Endothelial cell (in vitro differentiated cells): ENCODE measurements around the gene C1orf174. TPM values are rescaled to one million over a fixed set of nuclear protein-coding genes. Genes with fewer than 3 reads are reported as not detected.

Source experiments
- DNase-seq: peaks from one replicate; pipeline ENCODE4 v3.0.0; 2021; ENCODE audit warnings: low spot score
- H3K27ac Mint-ChIP-seq: one replicate; pipeline ENCODE4 v1.8.0; 2021; ENCODE audit warnings: mixed read lengths, inconsistent platforms; ENCODE audit not compliant: unreplicated experiment
- H3K27me3 Mint-ChIP-seq: one replicate; pipeline ENCODE4 v1.8.0; 2021; ENCODE audit warnings: mild to moderate bottlenecking, moderate library complexity, mixed read lengths, inconsistent platforms; ENCODE audit not compliant: unreplicated experiment
- H3K36me3 Mint-ChIP-seq: one replicate; pipeline ENCODE4 v1.8.0; 2021; ENCODE audit warnings: mild to moderate bottlenecking, low read depth, mixed read lengths, inconsistent platforms; ENCODE audit not compliant: unreplicated experiment
- H3K4me1 Mint-ChIP-seq: one replicate; pipeline ENCODE4 v1.8.0; 2021; ENCODE audit warnings: mild to moderate bottlenecking, mixed read lengths, inconsistent platforms; ENCODE audit not compliant: unreplicated experiment
- H3K4me3 Mint-ChIP-seq: one replicate; pipeline ENCODE4 v1.8.0; 2021; ENCODE audit warnings: mild to moderate bottlenecking, mixed read lengths, inconsistent platforms; ENCODE audit not compliant: unreplicated experiment
- H3K9me3 Mint-ChIP-seq: one replicate; pipeline ENCODE4 v1.8.0; 2021; ENCODE audit warnings: mixed read lengths, inconsistent platforms; ENCODE audit not compliant: unreplicated experiment
- total RNA-seq: library from RNA; stranded (reverse); fragmentation: NEBNext Ultra II Directional; extraction: Animal tissue kit (Norgen Biotek cat#: 25700); gene quantifications from one replicate; pipeline ENCODE4 v1.2.1, GENCODE V29; 2021; ENCODE audit not compliant: unreplicated experiment
- TF ChIP-seq, protein P1 (sequence below): fragments of 200-600 bp; sonication (generic); IDR thresholded peaks from one replicate; pipeline ENCODE4 v1.5.0; 2021; ENCODE audit warnings: antibody characterized with exemption; ENCODE audit not compliant: unreplicated experiment

Gene C1orf174
- total RNA-seq, 1 donor from 2014 or later = 25.6 TPM

DNA sequence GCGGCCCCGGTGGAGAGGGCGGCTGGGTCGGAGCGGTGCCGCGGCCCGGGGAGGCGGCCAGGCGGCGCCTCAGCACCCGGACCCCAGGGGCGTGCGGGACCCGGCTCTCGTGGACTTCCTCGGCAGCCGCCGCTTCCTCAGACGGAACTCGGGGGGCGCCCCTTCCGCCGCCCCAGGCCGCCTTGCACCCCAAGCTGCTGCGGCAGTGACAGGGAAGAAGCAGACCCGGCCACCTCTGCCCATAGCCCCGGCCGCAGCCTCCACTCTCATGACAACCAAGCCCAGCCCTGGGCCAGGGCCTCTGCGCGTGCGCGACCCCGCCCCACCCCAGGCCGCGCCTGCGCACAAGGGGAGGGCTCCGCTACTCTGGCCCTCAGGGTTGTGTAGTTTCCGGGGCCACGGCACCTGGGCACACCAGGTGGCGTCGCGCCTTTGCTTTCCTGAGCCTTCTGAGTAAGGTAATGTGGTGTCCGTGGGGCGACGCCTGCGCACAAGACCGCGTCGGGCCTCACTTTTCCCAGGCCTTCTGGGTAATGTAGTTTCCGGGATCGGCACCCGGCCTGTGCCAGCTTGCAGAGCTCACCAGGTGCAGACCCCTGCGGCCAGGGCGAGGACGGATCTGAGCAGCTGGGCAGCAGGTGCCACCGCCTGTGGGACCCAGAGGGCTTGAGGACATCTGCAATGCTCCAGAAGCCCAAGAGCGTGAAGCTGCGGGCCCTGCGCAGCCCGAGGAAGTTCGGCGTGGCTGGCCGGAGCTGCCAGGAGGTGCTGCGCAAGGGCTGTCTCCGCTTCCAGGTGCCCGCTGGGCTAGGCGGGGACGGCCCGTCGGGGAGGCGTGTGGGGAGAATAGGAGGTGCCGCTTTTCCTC lies 42.9 kb downstream of the C1orf174 start, which contains the start of the genes CEP104 and DFFB:
Gene CEP104 (minus strand): TSS at position 289 of the 868 bp plus-strand sequence. CDS start 4,804 bp downstream, outside the sequence.
Gene DFFB (plus strand): TSS at position 554 of the 868 bp plus-strand sequence. CDS start 128 bp downstream, at position 682.
- DNase-seq = peak; percentile 94
- Mint-ChIP-seq H3K9me3 (no peaks in the 10 kb centered on the region), H3K36me3 (peaks cover 4% of the 10 kb centered on the region), H3K27ac (peak within 1 kb of the TSS; percentile 55), H3K27me3 (peaks cover 2% of the 10 kb centered on the region), H3K4me3 (peak within 1 kb of the TSS; percentile 96), H3K4me1 (no peaks in the 10 kb centered on the region)
- TF ChIP-seq, protein P1, sequence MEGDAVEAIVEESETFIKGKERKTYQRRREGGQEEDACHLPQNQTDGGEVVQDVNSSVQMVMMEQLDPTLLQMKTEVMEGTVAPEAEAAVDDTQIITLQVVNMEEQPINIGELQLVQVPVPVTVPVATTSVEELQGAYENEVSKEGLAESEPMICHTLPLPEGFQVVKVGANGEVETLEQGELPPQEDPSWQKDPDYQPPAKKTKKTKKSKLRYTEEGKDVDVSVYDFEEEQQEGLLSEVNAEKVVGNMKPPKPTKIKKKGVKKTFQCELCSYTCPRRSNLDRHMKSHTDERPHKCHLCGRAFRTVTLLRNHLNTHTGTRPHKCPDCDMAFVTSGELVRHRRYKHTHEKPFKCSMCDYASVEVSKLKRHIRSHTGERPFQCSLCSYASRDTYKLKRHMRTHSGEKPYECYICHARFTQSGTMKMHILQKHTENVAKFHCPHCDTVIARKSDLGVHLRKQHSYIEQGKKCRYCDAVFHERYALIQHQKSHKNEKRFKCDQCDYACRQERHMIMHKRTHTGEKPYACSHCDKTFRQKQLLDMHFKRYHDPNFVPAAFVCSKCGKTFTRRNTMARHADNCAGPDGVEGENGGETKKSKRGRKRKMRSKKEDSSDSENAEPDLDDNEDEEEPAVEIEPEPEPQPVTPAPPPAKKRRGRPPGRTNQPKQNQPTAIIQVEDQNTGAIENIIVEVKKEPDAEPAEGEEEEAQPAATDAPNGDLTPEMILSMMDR = no peak

DNA sequence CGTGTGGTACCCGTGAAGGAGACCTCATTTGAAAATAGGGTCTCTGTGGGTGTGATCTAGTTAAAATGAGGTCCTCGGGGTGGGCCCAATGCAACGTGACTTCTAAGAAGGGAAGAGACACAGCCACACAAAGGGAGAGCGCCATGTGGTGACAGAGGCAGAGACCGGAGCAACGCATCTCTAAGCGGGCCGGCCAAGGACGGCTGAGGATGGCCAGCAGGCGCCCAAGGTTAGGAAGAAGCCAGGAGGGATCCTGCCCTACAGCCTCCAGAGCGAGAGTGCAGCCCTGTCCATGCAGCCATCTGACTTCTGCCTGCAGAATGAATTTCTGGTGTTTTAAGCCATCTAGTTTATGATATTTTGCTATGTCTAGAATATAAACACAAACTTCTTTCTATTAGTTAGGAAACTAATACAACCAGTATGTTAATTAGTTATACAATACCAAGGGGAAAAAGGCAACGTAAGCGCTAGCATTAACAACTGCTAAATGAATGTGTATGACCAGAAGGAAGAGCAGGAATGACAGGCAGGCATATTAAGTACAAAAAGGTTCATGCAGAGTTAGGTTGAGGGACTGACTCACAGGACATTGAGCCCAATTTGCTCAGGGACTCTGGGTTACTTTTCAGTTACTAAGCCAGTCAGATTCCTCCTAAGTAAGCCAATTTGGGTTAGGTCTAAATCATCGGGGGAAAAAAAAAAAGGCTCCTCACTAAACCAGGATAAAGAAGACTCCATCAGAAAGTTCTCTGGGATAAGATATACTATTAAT lies 47.2 kb downstream of the C1orf174 start:
- Mint-ChIP-seq H3K4me3 (no peak overlapping the region), H3K27me3 (peaks cover 2% of the 10 kb centered on the region), H3K36me3 (peaks cover 4% of the 10 kb centered on the region), H3K9me3 (no peaks in the 10 kb centered on the region), H3K4me1 (no peaks in the 10 kb centered on the region), H3K27ac (no peak overlapping the region)
- no peak for DNase-seq
- TF ChIP-seq, protein P1 = no peak

DNA sequence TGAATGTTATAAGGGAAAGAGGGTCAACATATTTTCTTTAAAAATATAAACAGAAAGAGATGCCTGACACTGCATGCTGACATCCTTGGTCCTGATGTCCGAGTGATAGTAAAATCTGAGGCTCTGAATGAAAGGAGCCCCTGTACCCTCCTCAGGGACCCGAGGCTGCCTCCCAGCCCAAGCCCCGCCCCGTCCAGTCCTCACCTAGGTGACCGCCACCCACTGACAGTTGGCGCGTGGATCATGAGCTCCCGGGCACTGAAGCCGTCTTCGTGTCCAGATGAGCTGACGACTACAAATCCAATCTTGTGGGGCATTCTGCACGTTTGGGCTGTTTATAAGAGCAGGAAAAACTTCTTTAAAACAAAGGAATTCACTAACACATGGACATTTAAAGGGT lies 48.0 kb downstream of the C1orf174 start:
- Mint-ChIP-seq H3K27ac (no peak overlapping the region), H3K27me3 (peaks cover 2% of the 10 kb centered on the region), H3K4me3 (no peak overlapping the region), H3K36me3 (peaks cover 4% of the 10 kb centered on the region), H3K4me1 (no peaks in the 10 kb centered on the region), H3K9me3 (no peaks in the 10 kb centered on the region)
- no peak for DNase-seq
- TF ChIP-seq, protein P1 = no peak

DNA sequence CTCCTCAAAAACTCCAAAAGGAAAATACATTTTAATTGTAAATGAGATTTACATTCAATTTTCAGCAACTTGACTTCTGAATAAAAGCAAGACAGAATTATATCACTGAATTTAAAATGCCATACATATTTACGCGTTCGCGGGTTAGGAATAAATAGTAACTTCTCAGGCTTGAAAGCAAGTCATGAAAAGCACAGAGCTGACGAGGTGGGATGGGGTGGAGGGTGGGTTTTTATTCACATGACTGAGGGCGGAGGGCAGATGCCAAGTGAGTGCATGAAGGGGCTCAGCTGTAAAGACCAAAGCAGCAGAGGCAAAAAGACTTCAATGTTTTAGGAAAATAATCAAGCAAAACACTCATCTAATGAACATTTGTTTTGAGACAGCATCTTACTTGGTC lies 48.8 kb downstream of the C1orf174 start:
- TF ChIP-seq, protein P1 = no peak
- Mint-ChIP-seq H3K27ac (no peak overlapping the region), H3K36me3 (peaks cover 2% of the 10 kb centered on the region), H3K27me3 (peaks cover 2% of the 10 kb centered on the region), H3K9me3 (no peaks in the 10 kb centered on the region), H3K4me1 (no peaks in the 10 kb centered on the region), H3K4me3 (no peak overlapping the region)
- no peak for DNase-seq
